Stimulated activated CD4-positive, alpha-beta T cell treated with anti-CD3 and anti-CD28 coated beads, Interleukin-1b, Interleukin-23, amount 100 ng/mL, for 4 hours (primary cell): ENCODE data around the gene TSC2.
"Not testable (repeated sequence)": the region's sequence is repeated elsewhere in the genome, so short reads cannot be mapped to it uniquely, and the experiment has no call there.

Experiments
- DNase-seq, 2 donors: peaks; one replicate each; pipeline ENCODE4 v3.0.0-alpha.2; 2020; ENCODE audit warnings: low read depth in 2 of 2

Gene TSC2

GRCh38 chr16:2105291-2105690 lies 57.5 kb downstream of the TSC2 start:
- not testable (repeated sequence) for DNase-seq

DNA sequence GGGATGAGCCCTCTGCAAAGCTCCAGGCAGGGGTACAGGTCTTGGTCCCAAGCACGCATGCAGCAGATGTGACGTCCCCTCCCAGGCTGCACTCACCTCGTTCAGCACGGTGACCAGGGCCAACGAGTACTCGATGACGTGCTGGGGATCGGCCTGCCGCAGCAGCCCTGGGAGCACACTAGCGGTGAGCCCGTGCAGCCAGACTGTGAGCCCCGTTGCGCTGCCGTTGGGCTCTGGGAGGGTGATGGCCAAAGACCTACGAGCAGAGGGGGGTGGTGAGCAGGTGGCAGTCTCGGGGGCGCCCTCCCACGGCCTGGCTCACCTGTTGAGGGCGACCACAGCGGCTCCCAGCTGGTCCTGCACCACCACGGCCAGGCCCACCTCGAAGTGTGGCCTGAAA lies 58.0 kb downstream of the TSC2 start:
- not testable (repeated sequence) for DNase-seq

- not testable (repeated sequence) for DNase-seq
These were observed 58.4 kb downstream of the TSC2 start for GRCh38 chr16:2106211-2106610.

- not testable (repeated sequence) for DNase-seq
These were observed 59.5 kb downstream of the TSC2 start for GRCh38 chr16:2107121-2107790.

GRCh38 chr16:2107791-2108125 lies 60.0 kb downstream of the TSC2 start:
- DNase-seq = not testable (repeated sequence)

GRCh38 chr16:2108446-2109270 lies 60.9 kb downstream of the TSC2 start:
- DNase-seq = not testable (repeated sequence)

- not testable (repeated sequence) for DNase-seq
These were observed 61.4 kb downstream of the TSC2 start for GRCh38 chr16:2109271-2109580.

DNA sequence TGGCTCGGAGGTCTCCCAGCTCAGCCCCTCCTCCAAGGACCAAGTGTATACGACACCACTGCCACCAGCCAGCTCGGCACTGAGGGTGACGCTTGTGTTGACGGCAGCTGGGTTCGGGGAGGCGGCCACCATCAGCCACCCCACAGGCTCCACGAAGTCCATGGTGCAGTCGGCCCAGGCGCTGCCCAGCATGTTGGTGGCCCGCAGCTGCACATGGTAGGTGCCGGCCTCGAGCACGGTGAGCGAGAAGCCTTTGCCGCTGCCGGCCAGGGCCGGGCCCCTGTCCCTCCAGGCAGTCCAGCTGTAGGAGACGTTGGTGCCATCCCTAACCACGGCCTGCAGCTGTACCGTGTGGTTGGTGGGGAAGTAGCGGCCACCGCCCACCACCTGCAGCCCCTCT lies 62.1 kb downstream of the TSC2 start:
- DNase-seq = not testable (repeated sequence)

GRCh38 chr16:2110332-2111008 lies 62.7 kb downstream of the TSC2 start:
- not testable (repeated sequence) for DNase-seq

GRCh38 chr16:2111009-2111353 lies 63.2 kb downstream of the TSC2 start:
- DNase-seq = not testable (repeated sequence)

GRCh38 chr16:2111412-2112335 lies 63.9 kb downstream of the TSC2 start:
- not testable (repeated sequence) for DNase-seq

- not testable (repeated sequence) for DNase-seq
These were observed 64.8 kb downstream of the TSC2 start for GRCh38 chr16:2112539-2113106.

DNA sequence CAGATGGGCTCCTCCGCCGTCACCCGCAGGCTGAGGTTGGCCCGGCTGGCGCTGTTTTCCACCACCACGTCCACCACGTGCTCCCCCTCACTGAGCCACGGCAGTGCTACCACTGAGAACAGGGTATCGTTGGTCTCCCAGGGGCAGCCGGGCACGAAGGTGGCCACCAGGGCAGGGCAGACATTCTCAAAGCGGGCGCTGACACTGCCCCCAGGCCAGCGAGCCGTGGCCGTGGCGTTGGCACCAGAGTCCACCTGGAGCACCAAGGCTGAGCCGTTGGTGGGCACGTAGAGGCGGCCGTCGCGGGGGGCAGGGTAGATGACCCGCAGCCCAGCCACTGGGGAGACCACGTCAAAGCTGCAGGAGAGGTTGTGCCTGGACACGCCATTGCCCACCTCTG lies 66.4 kb downstream of the TSC2 start:
- not testable (repeated sequence) for DNase-seq

DNA sequence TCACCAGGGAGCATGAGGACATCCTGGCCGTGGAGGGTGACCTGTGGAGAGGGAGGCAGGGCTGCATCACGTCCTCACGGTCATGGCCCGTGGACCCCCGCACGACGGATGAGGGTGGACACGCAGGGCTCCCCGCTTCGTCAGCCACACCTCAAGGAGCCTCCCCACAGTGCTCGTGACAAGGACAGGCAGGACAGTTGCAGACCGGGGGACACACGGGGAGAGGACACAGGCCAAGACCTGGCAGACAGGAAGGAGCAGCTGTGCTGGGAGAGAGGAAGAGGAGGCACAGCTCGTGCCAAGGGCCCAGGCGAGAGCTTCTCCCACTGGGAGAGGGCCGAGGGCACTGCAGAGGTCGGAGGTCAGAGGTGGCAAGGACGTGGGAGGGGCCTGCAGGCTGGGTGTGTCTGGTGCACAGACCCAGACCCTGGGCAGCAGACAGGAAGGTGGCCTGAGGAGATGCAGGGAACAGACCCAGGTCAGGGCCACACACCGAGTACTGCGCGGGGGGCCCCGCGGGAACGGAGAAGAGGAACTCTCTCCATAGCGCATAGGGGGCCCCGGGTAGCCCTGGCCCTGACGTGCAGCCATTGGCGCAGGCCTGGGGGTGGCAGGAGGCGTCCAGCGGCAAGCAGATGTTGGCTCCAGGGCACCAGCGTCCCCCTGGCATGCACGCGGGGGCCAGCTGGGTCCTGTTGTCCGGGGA lies 67.3 kb downstream of the TSC2 start:
- not testable (repeated sequence) for DNase-seq

- no peak for DNase-seq
These were observed 67.8 kb downstream of the TSC2 start for GRCh38 chr16:2115591-2115973.

DNA sequence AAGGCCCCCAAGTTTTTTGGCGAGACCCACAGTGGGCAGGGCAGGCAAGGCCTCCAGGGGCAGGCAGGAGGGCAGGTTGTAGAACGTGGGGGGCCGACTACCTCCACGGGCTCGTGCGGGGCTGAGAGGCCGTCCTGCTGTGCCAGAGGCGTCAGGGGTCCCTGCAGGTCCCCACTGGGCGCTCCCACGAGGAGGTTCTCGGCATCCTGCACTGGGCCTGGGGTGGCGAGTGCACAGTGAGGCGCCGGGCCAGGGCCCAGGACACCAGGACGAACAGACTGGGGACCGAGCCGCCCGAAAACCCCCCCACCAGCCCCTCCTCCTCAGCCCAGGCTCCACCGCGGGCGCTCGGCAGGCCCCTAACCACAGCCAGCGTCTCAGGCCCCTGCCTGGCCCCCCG lies 68.6 kb downstream of the TSC2 start:
- DNase-seq = not testable (repeated sequence)

DNA sequence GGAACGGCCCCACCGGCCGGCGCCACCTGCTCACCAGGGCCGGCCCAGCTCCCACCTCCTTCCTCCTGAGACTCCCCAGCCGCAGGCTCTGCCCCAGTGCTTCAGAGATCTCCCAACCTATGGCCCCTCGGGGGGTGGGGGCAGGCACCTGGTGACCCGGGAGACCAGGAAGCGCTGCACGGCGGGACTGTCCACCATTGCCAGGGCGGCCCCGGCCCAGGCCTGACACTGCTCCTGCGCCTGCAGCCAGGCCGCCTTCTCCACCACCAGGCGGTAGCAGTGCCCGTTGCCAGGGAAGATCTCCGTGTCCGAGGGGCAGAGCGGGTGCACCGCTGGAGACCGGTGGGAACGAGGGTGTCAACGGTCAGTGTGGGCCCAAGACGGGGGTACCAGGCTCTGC lies 69.6 kb downstream of the TSC2 start:
- DNase-seq = not testable (repeated sequence)

GRCh38 chr16:2117960-2118722 lies 70.4 kb downstream of the TSC2 start:
- DNase-seq = not testable (repeated sequence)

DNA sequence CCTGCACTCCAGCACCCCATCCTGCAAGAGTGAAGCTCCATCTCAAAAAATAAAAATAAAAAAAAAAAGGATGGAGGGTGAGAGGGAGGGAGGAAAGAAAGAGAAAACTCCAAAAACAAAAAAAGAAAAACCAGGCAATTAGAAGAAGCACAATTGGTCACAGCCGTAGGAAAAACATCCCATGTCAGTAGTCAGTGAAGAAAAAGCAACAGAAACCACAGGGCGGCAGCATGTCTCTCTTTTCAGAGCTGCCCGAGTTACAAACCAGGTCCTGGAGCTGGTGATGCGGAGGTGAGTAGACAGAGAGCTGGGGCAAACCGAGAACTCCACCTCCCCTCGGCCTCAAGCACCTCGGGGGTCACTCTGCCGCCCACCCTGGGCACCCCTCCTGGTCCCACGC lies 73.5 kb downstream of the TSC2 start:
- not testable (repeated sequence) for DNase-seq

DNA sequence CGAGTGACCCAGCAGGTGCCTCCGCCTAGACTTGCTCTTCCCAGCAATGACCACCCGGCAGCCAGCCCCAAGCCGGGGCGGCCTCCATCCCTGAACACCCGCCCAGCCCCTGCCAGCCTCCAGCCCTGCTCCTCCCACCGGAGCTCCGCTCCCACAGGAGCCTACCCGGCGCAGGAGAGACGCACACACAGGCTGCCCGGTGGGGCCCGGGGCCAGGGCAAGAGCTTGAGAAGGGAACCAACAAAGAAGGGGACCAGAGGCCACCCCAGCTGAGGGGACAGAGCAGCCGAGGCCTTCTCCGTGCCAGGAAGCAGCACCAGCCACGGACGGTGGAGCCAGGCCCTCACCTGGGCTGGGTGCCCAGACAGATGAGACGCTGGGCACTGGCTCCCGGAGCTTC lies 74.1 kb downstream of the TSC2 start:
- DNase-seq = no peak
